ENCODE measurements around the gene LZTS2. TPM values are rescaled to one million over a fixed set of nuclear protein-coding genes. Genes with fewer than 3 reads are reported as not detected.

LZTS2 gene
- total RNA-seq, 1 experiment from 2014 or later: 69.1 TPM

GRCh38 chr10:101007099-101007711 is 7.6 kb downstream of the LZTS2 start:
- Histone ChIP-seq H3K4me2 (ENCODE audit: insufficient read depth, insufficient read length, low read length) (no peak overlapping the region), H3K27ac (ENCODE audit: insufficient read length, low read depth, low read length) (no peak overlapping the region)
- H3K27me3 Mint-ChIP-seq (ENCODE audit: low read depth): no peaks in the 10 kb centered on the region; the same call in 1 of the 2 replicates

More at GRCh38 chr10:101007099-101007711, 7.6 kb downstream of the LZTS2 start:
- Histone ChIP-seq H2BK20ac (ENCODE audit: low read depth, low read length, poor library complexity, severe bottlenecking) (no peak overlapping the region), H4K8ac (replicated peaks; ENCODE audit: insufficient read length, low read depth, low read length) (no peak overlapping the region), H2BK15ac (ENCODE audit: low read depth, low read length) (no peak overlapping the region), H2AFZ (ENCODE audit: low read length) (no peak overlapping the region), H3T11ph (ENCODE audit: low read length) (no peak overlapping the region), H3K18ac (ENCODE audit: insufficient read length, low read depth, low read length) (no peak overlapping the region), H3K56ac (ENCODE audit: insufficient read length, low read depth, low read length) (no peak overlapping the region), H2AK5ac (ENCODE audit: insufficient read length, low read length) (no peak overlapping the region), H3K23ac (ENCODE audit: insufficient read length, low read depth, low read length) (no peak overlapping the region), H3K9ac (ENCODE audit: extremely low read depth, insufficient read length, low read length) (no peak overlapping the region), H3K23me2 (ENCODE audit: insufficient read length, low read depth, low read length, poor library complexity, severe bottlenecking) (no peaks in the 10 kb centered on the region), H3K14ac (ENCODE audit: insufficient read depth, low read length) (no peak overlapping the region), H3K4ac (ENCODE audit: low read depth, low read length) (no peak overlapping the region), H2BK12ac (ENCODE audit: insufficient read length, low read depth, low read length) (no peak overlapping the region), H3K79me1 (ENCODE audit: insufficient read depth, low read depth, low read length, poor library complexity, severe bottlenecking) (no peaks in the 10 kb centered on the region), H2BK5ac (ENCODE audit: insufficient read length, low read length) (no peak overlapping the region), H3K27me3 (ENCODE audit: insufficient read depth, low read length) (no peaks in the 10 kb centered on the region), H3K9me3 (ENCODE audit: control insufficient read depth, low read depth, low read length) (no peaks in the 10 kb centered on the region), H3K79me2 (ENCODE audit: insufficient read depth, low read length) (no peaks in the 10 kb centered on the region), H4K5ac (ENCODE audit: insufficient read length, low read depth, low read length) (no peak overlapping the region), H2BK120ac (ENCODE audit: low read depth, low read length, poor library complexity, severe bottlenecking) (no peak overlapping the region), H4K20me1 (ENCODE audit: control insufficient read depth, insufficient read depth, insufficient read length) (no peaks in the 10 kb centered on the region), H4K91ac (ENCODE audit: insufficient read length, low read depth, low read length) (no peak overlapping the region), H3K4me1 (ENCODE audit: insufficient read depth, low read length) (no peaks in the 10 kb centered on the region)
- TF ChIP-seq CTCF (conservative IDR thresholded peaks at IDR 0.05): no peak
- no CpG with 5 or more reads among the region's 11 CpGs for WGBS (ENCODE audit: extremely low coverage, insufficient read length, low lambda C conversion rate)
- H3K9me3 Mint-ChIP-seq: no peaks in the 10 kb centered on the region
- no peak overlapping the region for H3K27ac Mint-ChIP-seq
- H3K36me3 Mint-ChIP-seq (ENCODE audit: insufficient read depth in 1 of 3, low read depth in 3 of 3): peaks cover 17 to 41% (median 39%) of the 10 kb centered on the region in 3 experiments; a peak in 5 of 7 replicates
- peaks cover 5 to 20% of the 10 kb centered on the region in 2 experiments for H3K4me1 Mint-ChIP-seq
- H3K4me3 Mint-ChIP-seq: no peak overlapping the region
- DNase-seq: no peak
